GM11168 (cell line): ENCODE results near the gene TIMM13.

Source experiments
- in situ Hi-C: fragments of 300-500 bp; cut with MboI; formaldehyde crosslinking; loops from one replicate; pipeline ENCODE4 v1.12.0; 2022; ENCODE audit warnings: low sequenced_read_pairs; ENCODE audit not compliant: unreplicated experiment

Gene TIMM13

DNA sequence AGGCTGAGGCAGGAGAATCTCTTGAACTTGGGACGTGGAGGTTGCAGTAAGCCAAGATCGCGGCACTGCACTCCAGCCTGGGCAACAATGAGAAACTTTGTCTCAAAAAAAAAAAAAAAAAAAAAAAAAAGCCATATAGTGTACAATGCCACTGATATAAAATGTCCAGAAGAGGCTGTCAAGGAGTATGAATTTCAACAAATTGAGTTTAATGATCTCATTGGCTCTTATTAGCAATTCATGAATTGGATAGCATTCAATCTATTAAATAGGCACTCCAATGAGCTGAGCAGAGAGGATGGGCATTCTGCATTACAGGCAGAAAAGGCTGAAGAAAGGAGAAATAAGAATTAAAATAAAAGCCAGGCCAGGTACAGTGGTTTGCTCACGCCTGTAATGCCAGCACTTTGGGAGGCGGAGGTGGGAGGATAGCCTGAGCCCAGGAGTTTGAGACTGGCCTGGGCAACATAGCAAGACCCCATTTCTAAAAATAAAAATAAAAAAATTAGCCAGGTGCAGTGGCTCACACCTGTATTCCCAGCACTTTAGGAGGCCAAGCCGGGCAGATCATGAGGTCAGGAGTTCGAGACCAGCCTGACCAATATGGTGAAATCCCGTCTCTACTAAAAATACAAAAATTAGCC is 30.1 kb upstream of the TIMM13 start:
- in situ Hi-C loops, result loop anchor here (25.0 kb wide), 1 partner anchor 305 kb away; no protein-coding TSS in a partner anchor

- in situ Hi-C loops, result loop anchor here (25.0 kb wide), 1 partner anchor 306 kb away; no protein-coding TSS in a partner anchor
Measured at GRCh38 chr19:2455851-2456570, 28.6 kb upstream of the TIMM13 start.

GRCh38 chr19:2454962-2455850 is 27.8 kb upstream of the TIMM13 start:
- in situ Hi-C loops, result loop anchor here (25.0 kb wide), 1 partner anchor 307 kb away; no protein-coding TSS in a partner anchor

- in situ Hi-C loops, result loop anchor here (25.0 kb wide), 1 partner anchor 308 kb away; no protein-coding TSS in a partner anchor
Measured at GRCh38 chr19:2454199-2454961, 27.0 kb upstream of the TIMM13 start.

DNA sequence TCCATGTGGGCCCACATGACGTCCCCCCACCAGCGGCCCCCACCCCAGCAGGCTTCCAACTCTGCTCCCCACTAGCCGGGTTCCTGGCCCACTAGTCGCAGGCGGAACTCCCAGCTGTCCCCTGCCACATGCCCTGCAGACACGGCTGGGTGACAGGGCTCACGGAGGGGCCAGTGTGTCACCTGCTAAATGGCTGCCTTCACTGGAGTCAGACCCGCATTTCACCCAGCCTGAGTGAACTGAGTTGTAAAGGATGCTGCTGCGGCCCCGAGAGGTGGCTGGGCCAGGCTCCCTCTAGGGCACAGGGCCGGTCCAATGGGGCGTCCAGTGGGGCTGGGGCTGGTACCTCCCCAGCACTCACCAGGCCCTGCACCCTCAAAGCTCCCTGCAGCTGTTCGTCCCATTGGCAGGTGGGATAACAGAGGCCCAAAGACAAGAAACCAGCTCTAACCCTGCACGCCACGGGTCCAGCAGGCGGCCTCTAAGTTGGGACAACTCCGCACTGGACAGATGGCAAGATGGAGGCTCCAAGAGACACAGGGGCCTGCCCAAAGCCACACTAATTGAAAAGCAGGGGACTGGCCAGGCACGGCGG is 26.1 kb upstream of the TIMM13 start:
- in situ Hi-C loops, result loop anchor here (25.0 kb wide), 1 partner anchor 309 kb away; no protein-coding TSS in a partner anchor

DNA sequence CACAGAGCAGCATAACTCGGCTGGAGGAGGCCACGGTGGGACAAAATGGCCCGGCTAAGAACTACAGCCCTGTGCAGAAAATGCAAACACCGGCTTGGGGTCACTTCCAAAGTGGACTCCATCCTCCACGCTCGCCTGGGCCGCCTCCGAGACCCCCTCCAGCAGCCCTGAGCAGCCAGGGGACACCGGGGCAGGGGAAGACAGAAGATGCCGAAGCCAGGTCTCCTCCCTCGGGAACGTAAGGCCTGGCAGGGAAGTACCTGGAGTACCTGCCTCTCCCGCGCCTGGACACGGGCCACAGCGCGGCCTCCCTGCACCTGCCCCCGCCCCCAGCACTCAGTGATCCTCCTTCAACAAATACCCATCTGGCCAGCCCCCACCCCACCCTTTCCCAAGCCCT is 24.4 kb upstream of the TIMM13 start:
- in situ Hi-C loops, result loop anchor here (25.0 kb wide), 1 partner anchor 311 kb away; no protein-coding TSS in a partner anchor

DNA sequence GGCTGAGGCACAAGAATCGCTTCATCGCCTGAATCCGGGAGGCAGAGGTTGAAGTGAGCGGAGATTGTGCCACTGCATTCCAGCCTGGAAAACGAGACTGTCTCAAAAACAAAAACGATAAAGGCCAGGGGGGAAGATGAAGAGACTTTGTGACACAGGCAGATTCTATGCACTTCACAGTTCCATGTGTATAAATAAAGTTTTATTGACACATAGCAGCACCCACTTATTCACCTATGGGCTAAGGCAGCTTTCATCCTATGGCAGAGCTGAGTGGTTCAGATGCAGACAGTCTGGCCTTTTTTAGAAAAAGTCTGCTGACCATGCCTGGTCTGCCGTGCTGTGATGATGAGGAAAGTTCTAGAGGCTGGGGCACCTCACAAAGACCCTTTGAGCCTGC is 23.8 kb upstream of the TIMM13 start:
- in situ Hi-C loops, result loop anchor here (25.0 kb wide), 1 partner anchor 311 kb away; no protein-coding TSS in a partner anchor

DNA sequence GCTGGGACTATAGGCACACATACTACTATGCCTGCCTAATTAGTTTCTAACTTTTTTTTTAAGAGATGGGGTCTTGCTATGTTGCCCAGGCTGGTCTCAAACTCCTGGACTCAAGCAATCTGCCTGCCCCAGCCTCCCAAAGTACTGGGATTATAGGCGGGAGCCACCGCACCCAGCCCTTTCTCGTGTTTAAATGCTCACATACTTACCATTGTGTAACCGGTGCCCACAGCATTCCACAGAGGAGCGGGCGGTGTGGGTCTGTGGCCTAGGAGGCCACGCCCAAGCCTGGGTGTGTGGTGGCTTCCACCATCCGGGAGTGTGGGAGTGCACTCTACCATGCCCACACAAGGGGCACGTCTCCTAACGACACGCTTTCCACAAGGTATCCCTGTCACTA is 21.6 kb upstream of the TIMM13 start:
- in situ Hi-C loops, result no loop called here

DNA sequence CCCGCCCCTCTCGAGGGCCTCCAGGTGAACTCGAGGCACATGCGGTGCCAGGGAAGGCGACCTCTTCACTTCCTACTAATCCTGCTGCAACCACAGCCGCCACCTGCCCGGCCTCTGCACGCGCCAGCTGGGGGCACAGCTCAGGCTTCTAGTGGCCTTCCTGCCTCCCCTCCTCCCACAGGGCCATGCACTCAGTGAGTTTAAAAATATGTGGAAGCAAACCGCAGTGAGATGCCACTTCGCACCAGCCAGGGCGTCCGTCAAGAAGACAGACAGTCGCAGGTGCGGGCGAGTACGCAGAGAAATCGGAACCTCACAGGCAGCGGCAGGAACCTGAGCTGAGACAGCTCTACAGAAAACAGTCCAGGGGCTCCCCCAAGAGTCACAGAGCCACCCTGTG is 19.0 kb upstream of the TIMM13 start:
- in situ Hi-C loops, result no loop called here

- in situ Hi-C loops, result no loop called here
Measured at GRCh38 chr19:2444251-2445002, 17.0 kb upstream of the TIMM13 start.

DNA sequence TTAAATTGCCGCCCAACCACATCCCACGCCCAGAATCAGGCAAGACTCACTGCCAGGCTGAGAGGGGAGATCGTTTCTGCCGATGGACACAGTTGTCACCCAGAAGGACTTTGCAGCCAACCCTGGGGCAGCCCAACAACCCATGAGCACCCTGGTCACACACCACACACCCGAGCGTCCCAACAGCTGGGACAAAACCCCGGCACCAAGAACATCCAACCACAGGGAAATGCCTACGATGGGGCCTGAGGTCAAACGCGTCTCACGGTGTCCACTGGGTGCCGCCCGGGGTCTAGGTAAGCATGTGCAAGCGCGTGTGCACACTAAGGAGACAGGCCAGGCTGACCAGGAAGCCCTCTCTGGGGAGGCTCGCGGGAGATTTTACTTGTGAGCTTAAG is 16.4 kb upstream of the TIMM13 start:
- in situ Hi-C loops, result no loop called here

GRCh38 chr19:2443116-2443784 is 15.9 kb upstream of the TIMM13 start:
- in situ Hi-C loops, result no loop called here

- in situ Hi-C loops, result no loop called here
Measured at GRCh38 chr19:2441096-2441752, 13.8 kb upstream of the TIMM13 start.

DNA sequence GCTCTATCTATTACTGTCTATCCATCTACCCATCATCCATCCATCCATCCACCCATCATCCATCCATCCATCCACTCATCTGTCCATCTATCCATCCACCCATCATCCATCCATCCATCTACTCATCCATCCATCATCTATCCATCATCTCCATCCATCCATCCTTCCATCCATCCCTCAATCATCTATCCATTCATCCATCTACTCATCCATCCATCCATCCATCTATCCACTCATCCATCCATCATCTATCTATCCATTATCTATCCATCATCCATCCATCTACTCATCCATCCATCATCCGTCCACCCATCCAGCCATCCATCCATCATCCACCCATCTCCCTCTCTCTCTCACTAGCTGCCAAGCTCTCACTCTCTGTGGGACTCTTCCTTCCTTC is 13.1 kb upstream of the TIMM13 start:
- in situ Hi-C loops, result no loop called here

DNA sequence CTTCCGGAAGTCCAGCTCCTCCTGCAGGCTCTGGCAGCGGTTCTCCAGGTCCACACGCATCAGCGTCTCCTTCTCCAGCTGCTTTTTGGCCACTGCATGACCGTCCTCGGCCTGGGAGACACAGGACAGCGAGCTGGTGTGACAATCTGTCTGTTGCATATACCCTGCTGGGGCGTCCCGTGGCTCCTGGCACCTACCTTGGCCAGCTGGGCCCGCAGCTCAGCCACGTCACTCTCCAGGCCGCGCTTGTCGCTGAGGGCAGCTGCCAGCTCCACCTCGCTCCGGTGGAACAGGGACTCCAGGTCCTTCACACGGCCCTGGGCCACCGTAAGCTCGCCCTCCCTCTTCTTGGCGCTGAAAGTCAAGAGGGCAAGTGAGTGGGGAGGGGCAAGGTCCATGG is 10.8 kb upstream of the TIMM13 start:
- in situ Hi-C loops, result no loop called here

GRCh38 chr19:2436926-2437325 is 9.5 kb upstream of the TIMM13 start:
- in situ Hi-C loops, result no loop called here

- in situ Hi-C loops, result no loop called here
Measured at GRCh38 chr19:2436384-2436783, 9.0 kb upstream of the TIMM13 start.
